Breast epithelium (tissue), 4 donors: ENCODE data around the gene HIPK3. TPM values are rescaled to one million over a fixed set of nuclear protein-coding genes. Genes with fewer than 3 reads are reported as not detected.

Source experiments
- DNase-seq, 2 donors: peaks; one replicate each; pipeline ENCODE4 v3.0.0-alpha.2; 2019; ENCODE audit warnings: low spot score in 2 of 2
- H3K27ac ChIP-seq, 2 donors: fragments of 200-600 bp; sonication (generic) in 1 of 2; one replicate each; pipeline ENCODE4 v1.5.1; 2016 to 2019; ENCODE audit warnings: mild to moderate bottlenecking in 1 of 2
- H3K27me3 ChIP-seq, 2 donors: fragments of 200-600 bp; sonication (generic) in 1 of 2; one replicate each; pipeline versions ENCODE4 v1.5.1 to v1.6.0; 2017 to 2019; ENCODE audit warnings: control low read depth in 1 of 2, mild to moderate bottlenecking in 1 of 2
- H3K36me3 ChIP-seq: fragments of 200-600 bp; one replicate; pipeline ENCODE4 v1.5.1; 2019
- H3K4me1 ChIP-seq, 2 donors: fragments of 200-600 bp; sonication (generic); one replicate each; pipeline ENCODE4 v1.5.1; 2016 to 2019; ENCODE audit warnings: control low read depth in 1 of 2
- H3K4me3 ChIP-seq, 3 donors: fragments of 200-600 bp; sonication (generic); 1 replicate in 2 of 3; 2 replicates in 1 of 3; pipeline ENCODE4 v1.5.1; 2016 to 2019; ENCODE audit warnings: mild to moderate bottlenecking in 3 of 3, moderate library complexity in 2 of 3
- H3K9me3 ChIP-seq, 2 donors: fragments of 200-600 bp; sonication (generic) in 1 of 2; one replicate each; pipeline ENCODE4 v1.5.1; 2016 to 2019; ENCODE audit warnings: control low read depth in 1 of 2
- POLR2A ChIP-seq: fragments of 450-650 bp; IDR thresholded peaks from one replicate; pipeline ENCODE4 v1.6.1; 2016; ENCODE audit warnings: antibody characterized with exemption, mild to moderate bottlenecking, moderate library complexity
- POLR2AphosphoS5 ChIP-seq, 3 donors: sonication (generic); formaldehyde crosslinking; IDR thresholded peaks; one replicate each; pipeline ENCODE4 v1.6.1; 2017; ENCODE audit warnings: antibody characterized with exemption in 3 of 3
- intact Hi-C: fragments of 100-400 bp; cut with DNase I; formaldehyde crosslinking; loops from one replicate; pipeline ENCODE4 v1.15.1; 2023; ENCODE audit warnings: low total_unique reads
- total RNA-seq, 3 donors: library from RNA; depleted of rRNA; stranded (reverse); fragments of >200 nt; gene quantifications; one replicate each; pipeline ENCODE4 v1.1.0, GENCODE V29; 2016
- TF ChIP-seq, protein P1 (sequence below), 3 donors: fragments of 450-650 bp; IDR thresholded peaks; one replicate each; pipeline ENCODE4 v1.5.1; 2016 to 2017; ENCODE audit warnings: antibody characterized with exemption in 3 of 3, mild to moderate bottlenecking in 3 of 3, moderate library complexity in 3 of 3

HIPK3 gene
- total RNA-seq, 3 donors from 2014 or later, result 200 to 223 (median 202) TPM

GRCh38 chr11:33347490-33348125 lies 90.4 kb downstream of the HIPK3 start:
- no peaks in the 10 kb centered on the region for H3K4me1 ChIP-seq
- H3K36me3 ChIP-seq, result no peaks in the 10 kb centered on the region
- H3K4me3 ChIP-seq, result no peak overlapping the region
- H3K27me3 ChIP-seq, result no peaks in the 10 kb centered on the region
- DNase-seq, result no peak
- TF ChIP-seq, protein P1, sequence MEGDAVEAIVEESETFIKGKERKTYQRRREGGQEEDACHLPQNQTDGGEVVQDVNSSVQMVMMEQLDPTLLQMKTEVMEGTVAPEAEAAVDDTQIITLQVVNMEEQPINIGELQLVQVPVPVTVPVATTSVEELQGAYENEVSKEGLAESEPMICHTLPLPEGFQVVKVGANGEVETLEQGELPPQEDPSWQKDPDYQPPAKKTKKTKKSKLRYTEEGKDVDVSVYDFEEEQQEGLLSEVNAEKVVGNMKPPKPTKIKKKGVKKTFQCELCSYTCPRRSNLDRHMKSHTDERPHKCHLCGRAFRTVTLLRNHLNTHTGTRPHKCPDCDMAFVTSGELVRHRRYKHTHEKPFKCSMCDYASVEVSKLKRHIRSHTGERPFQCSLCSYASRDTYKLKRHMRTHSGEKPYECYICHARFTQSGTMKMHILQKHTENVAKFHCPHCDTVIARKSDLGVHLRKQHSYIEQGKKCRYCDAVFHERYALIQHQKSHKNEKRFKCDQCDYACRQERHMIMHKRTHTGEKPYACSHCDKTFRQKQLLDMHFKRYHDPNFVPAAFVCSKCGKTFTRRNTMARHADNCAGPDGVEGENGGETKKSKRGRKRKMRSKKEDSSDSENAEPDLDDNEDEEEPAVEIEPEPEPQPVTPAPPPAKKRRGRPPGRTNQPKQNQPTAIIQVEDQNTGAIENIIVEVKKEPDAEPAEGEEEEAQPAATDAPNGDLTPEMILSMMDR (IDR thresholded peaks at IDR 0.05), result no peak
- TF ChIP-seq POLR2AphosphoS5 (IDR thresholded peaks at IDR 0.05) (no peak), POLR2A (no peak)
- intact Hi-C loops, result loop anchor here (5.0 kb wide), 1 partner anchor 1035 kb away; no protein-coding TSS in a partner anchor
- H3K9me3 ChIP-seq, result no peaks in the 10 kb centered on the region
- H3K27ac ChIP-seq, result no peak overlapping the region

- Histone ChIP-seq H3K9me3 (no peaks in the 10 kb centered on the region), H3K4me3 (no peak overlapping the region), H3K36me3 (no peaks in the 10 kb centered on the region), H3K27me3 (no peaks in the 10 kb centered on the region), H3K27ac (no peak overlapping the region), H3K4me1 (no peaks in the 10 kb centered on the region)
- TF ChIP-seq, protein P1 (IDR thresholded peaks at IDR 0.05), result no peak
- TF ChIP-seq POLR2A, result no peak
- intact Hi-C loops, result no loop called here
- DNase-seq, result no peak
These were observed 93.1 kb downstream of the HIPK3 start for GRCh38 chr11:33350287-33350686.

DNA sequence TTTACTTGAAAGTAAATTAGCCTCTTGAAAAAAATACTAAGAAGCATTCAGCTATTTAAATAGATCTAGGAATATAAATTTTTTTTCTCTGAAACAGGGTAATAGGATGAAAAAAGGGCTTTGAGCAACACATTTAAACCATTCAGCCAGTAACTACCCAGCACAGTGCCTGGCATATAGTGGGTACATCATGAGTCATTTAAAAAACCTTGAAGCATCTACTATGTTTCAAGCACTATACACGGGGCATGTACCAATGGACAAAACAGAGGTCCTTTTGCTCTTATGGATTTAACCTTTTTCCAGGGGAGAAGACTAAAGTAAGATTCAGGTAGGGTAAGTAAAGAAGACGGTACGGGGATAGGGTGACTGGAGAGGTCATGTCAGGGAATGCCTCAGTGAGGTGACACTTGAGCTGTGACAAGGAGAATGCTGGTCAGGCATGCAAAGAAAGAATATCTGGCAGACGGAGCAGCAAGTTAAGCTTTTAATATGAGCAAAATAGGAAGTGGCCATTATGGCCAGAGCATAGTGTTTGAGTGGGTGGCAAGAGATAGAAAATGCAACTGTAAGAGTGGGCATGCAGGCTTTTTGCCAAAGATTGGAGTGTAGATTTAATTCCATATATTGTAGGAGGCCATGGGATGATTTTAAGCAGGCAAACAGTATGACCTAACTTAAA lies 101.1 kb downstream of the HIPK3 start:
- H3K27ac ChIP-seq, result no peak overlapping the region
- TF ChIP-seq POLR2AphosphoS5 (IDR thresholded peaks at IDR 0.05), result peak in 1 of 3 donors; percentile 18
- TF ChIP-seq, protein P1 (IDR thresholded peaks at IDR 0.05), result no peak
- H3K4me1 ChIP-seq, result no peaks in the 10 kb centered on the region
- H3K4me3 ChIP-seq, result no peak overlapping the region
- no peaks in the 10 kb centered on the region for H3K27me3 ChIP-seq
- H3K36me3 ChIP-seq, result no peaks in the 10 kb centered on the region
- no peaks in the 10 kb centered on the region for H3K9me3 ChIP-seq
- intact Hi-C loops, result no loop called here
- no peak for DNase-seq

GRCh38 chr11:33360642-33361041 lies 103.5 kb downstream of the HIPK3 start:
- no peak overlapping the region for H3K27ac ChIP-seq
- no peaks in the 10 kb centered on the region for H3K4me1 ChIP-seq
- H3K4me3 ChIP-seq, result no peak overlapping the region
- no peaks in the 10 kb centered on the region for H3K36me3 ChIP-seq
- H3K9me3 ChIP-seq, result no peaks in the 10 kb centered on the region
- intact Hi-C loops, result no loop called here
- no peak for DNase-seq
- TF ChIP-seq POLR2AphosphoS5 (IDR thresholded peaks at IDR 0.05) (no peak), POLR2A (no peak)
- TF ChIP-seq, protein P1 (IDR thresholded peaks at IDR 0.05), result no peak
- no peaks in the 10 kb centered on the region for H3K27me3 ChIP-seq
